NCI-H1694 treated with DMSO at 0.1 percent for 48 hours (cell line): ENCODE data around the gene TRNAU1AP.
A peak's percentile ranks its signal among the peaks of the same experiment; 100 is the strongest.
"Not testable (repeated sequence)": the region's sequence is repeated elsewhere in the genome, so short reads cannot be mapped to it uniquely, and the experiment has no call there.

Experiments
- DNase-seq: peaks from one replicate; lab custom pipeline; 2025; lab: John Stamatoyannopoulos, UW

The TRNAU1AP gene

GRCh38 chr1:28521502-28522164 lies 31.3 kb upstream of the TRNAU1AP start:
- DNase-seq = no peak

DNA sequence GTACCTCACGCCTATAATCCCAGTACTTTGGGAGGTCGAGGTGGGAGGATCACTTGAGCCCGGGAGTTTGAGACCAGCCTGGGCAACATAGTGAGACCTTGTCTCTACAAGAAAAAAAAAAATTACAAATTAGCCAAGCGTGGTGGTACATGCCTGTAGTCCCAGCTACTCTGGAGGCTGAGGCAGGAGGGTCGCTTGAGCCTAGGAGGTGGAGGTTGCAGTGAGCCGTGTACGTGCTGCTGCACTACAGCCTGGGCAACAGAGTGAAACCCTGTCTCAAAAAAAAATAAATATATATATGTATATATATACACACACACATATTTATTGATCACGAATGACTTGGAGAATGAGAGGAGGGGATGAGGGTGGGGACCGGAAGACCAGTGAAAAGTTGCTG lies 30.3 kb upstream of the TRNAU1AP start:
- DNase-seq = not testable (repeated sequence)

GRCh38 chr1:28525002-28525642 lies 27.8 kb upstream of the TRNAU1AP start:
- DNase-seq = not testable (repeated sequence)

GRCh38 chr1:28526886-28527285 lies 26.0 kb upstream of the TRNAU1AP start:
- DNase-seq = no peak

GRCh38 chr1:28530456-28530855 lies 22.4 kb upstream of the TRNAU1AP start:
- no peak for DNase-seq

DNA sequence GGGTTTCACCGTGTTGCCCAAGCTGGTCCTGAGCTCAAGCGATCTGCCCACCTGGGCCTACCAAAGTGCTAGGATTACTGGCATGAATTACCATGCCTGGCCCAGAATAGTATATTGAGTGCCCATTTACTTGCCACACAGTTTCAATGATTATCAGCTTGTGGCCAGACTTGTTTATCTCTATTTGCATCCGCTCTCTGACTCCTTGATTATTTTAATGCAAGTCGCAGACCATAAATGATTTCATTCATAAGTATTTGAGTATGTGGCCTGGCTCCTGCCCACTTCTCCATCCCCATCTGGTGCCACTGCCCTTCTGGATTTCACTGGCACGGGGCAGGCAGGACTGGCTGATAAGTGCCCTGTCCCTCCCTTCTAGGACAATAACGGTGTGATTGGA lies 18.2 kb upstream of the TRNAU1AP start:
- no peak for DNase-seq

GRCh38 chr1:28535180-28535579 lies 17.7 kb upstream of the TRNAU1AP start:
- no peak for DNase-seq

- peak; percentile 19 for DNase-seq
Measured at GRCh38 chr1:28537457-28538199, 15.3 kb upstream of the TRNAU1AP start.

DNA sequence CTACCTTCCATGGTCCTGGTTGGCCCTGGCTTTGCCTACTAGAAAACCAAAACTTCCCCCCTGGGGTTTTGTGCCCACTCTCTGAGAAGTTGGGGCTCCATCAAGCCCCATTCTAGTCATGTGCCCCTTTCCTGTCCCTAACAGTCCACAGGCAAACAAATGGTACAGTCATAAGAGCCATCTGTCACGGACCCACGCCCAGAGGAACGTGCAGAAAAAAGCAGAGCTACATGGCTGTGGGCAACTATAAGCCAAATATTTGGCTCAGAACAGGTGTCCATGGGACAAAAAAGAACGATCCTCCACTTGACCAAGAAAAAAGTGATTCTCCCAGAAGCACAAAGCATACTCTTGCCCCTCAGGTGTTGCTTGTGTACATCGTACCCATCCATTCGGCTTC lies 14.6 kb upstream of the TRNAU1AP start:
- DNase-seq = no peak

DNA sequence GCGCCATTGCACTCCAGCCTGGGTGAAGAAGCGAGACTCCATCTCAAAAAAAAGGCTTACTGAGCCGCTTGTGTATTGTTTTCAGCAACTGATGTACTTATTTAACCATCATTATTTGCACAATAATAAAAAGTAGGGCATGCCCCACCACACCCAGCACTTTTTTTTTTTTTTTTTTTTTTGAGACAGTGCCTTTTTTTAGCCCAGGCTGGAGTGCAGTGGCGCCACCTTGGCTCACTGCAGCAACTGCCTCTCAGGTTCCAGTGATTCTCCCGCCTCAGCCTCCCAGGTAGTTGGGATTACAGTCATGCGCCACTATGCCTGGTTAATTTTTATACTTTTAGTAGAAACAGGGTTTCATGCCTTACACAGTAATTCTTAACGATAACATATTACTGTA lies 12.2 kb upstream of the TRNAU1AP start:
- no peak for DNase-seq

DNA sequence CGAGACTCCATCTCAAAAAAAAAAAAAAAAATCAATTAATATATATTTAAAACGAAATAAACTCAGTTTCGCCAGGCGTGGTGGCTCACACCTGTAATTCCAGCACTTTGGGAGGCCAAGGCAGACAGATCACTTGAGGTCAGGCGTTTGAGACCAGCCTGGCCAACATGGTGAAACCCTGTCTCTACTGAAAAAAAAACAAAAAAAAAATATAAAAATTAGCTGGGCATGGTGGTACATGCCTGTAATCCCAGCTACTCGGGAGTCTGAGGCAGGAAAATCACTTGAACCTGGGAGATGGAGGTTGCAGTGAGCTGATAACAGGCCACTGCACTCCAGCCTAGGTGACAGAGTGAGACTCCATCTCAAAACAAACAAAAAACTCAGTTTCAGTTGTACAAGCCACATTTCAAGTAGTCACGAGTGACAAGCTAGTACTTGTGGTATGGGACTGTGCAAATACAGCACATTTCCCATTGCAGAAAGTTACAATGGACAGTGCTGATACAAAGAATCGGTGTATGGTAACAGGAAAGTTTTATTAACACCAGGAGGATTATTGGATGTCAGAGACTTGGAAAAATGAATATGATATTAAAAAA lies 11.4 kb upstream of the TRNAU1AP start:
- DNase-seq = not testable (repeated sequence)

DNA sequence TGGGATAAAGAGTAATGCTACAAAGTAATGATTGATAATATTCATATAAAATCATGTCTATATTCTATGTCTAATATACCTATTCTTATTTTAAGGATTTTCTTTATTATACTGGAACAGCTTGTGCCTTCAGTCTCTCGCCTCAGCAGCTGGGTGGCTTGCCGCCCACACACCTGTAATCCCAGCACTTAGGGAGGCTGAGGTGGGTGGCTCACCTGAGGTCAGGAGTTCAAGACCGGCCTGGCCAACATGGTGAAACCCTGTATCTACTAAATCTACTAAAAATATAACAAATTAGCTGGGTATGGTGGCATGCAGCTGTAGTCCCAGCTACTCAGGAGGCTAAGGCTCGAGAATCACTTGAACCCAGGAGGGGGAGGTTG lies 7.6 kb upstream of the TRNAU1AP start:
- no peak for DNase-seq

- DNase-seq = no peak
Measured at GRCh38 chr1:28548318-28548717, 4.6 kb upstream of the TRNAU1AP start.

DNA sequence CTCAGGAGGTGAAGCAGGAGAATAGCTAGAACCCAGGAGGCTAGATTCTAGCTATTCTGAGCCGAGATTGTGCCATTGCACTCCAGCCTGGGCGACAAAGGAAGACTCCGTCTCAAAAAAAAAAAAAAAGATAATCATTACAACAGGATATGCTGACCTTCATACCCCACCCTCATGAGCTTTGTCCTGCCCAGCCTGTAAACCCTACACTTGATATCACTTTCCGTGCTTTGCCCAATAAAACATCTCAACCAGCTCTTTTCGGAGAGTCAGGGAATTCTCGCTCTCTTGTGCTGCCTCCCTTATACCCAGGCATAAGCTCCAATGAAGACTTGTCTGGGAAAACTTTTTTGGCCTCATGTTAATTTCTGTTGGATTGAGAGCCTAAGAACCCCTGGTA lies 1.5 kb upstream of the TRNAU1AP start:
- DNase-seq = no peak

DNA sequence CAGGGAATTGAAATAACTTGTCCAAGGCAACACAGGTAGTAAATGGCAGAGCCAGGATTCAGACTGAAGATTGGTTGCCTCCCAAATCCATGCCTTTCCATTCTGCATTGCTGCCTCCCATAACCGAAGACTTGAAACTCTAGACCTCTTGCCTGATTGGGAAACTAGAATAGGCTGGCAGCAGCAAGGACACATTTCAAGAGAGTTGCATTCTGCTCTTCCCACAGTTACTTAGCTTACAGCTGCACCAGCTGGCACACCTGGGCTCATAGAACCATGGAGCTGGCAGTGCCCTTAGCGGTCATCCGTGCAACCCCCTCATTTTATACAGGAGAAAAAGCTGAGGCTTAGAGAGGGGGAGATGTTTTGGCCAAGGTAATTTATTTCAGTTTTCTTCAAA lies 8.0 kb downstream of the TRNAU1AP start:
- no peak for DNase-seq

DNA sequence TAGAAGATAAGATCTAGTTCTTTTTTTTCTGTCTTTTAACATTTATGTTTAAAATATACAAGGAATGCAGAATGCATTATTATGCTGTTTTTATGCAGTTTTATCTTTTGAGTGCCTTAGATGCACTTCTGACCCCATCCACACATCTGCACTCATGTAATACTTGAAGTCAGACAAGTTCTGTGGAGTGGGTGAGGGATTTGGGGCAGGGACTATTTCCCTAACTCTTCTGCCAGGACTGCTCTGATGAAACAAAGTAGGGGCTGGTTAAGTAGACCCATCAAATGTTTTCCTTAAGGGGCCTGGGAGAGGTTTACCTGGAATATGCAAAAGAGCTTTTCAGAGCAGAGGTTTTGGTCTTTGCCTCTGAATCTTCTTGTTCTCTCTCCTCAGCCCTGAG lies 11.4 kb downstream of the TRNAU1AP start:
- DNase-seq = no peak

DNA sequence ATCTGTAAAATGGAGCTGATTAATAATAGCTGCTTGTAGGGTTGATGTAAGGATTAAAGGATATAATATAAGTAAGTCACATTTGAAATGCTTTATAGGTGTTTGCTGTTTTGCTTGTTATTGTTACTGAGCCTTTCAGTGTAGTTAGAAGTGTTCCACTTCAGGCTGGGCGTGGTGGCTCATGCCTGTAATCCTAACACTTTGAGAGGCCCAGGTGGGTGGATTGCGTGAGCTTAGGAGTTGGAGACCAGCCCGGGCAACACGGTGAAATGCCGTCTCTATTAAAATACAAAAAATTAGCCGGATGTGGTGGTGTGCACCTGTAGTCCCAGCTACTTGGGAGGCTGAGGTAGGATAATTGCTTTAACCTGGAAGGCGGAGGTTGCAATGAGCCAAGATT lies 12.2 kb downstream of the TRNAU1AP start:
- DNase-seq = no peak

- no peak for DNase-seq
Measured at GRCh38 chr1:28565726-28566125, 12.8 kb downstream of the TRNAU1AP start.

- DNase-seq = no peak
Measured at GRCh38 chr1:28566931-28567330, 14.0 kb downstream of the TRNAU1AP start.

- DNase-seq = no peak
Measured at GRCh38 chr1:28571911-28572310, 19.0 kb downstream of the TRNAU1AP start.

DNA sequence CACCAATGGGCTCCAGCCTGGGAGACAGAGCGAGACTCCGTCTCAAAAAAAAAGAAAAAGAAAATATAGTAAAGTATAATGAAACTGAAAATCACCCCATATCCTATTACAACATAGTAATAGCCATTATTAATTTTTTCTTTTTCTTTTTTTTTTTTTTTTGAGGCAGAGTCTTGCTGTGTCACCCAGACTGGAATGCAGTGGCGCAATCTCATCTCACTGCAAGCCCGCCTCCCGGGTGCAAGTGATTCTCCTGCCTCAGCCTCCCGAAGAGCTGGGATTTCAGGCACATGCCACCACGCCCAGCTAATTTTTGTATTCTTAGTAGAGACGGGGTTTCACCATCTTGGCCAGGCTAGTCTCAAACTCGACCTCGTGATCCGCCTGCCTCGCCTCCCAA lies 20.0 kb downstream of the TRNAU1AP start:
- DNase-seq = not testable (repeated sequence)

- DNase-seq = no peak
Measured at GRCh38 chr1:28573564-28573963, 20.7 kb downstream of the TRNAU1AP start.
